PFSK-1 (cell line): Measurements from ENCODE around the gene C1QL4.

Experiments
- FOXP2 ChIP-seq: optimal IDR thresholded peaks from 2 replicates; pipeline ENCODE3; 2011; ENCODE audit warnings: borderline replicate concordance, control low read depth, inconsistent platforms; ENCODE audit not compliant: insufficient read depth; ENCODE audit errors: extremely low read length, extremely low read depth
- POLR2AphosphoS5 ChIP-seq: IDR thresholded peaks from 2 replicates; pipeline ENCODE4 v1.6.1; 2012; ENCODE audit warnings: low read depth, mild to moderate bottlenecking, control low read depth, low read length, moderate library complexity
- SIN3A ChIP-seq: IDR thresholded peaks from 2 replicates; pipeline ENCODE4 v1.6.1; 2012; ENCODE audit warnings: mild to moderate bottlenecking, low read length, moderate library complexity, borderline replicate concordance; ENCODE audit not compliant: insufficient read depth
- TAF1 ChIP-seq: IDR thresholded peaks from 2 replicates; pipeline ENCODE4 v1.6.1; 2012; ENCODE audit warnings: low read length, control low read depth, borderline replicate concordance; ENCODE audit not compliant: insufficient read depth
- TF ChIP-seq, protein P1 (sequence below), 2 experiments: IDR thresholded peaks; 2 replicates each; pipeline versions ENCODE4 v1.6.1 to v1.8.0; 2011 to 2012; ENCODE audit warnings: low read depth in 2 of 2, low read length in 2 of 2, control low read depth in 1 of 2, inconsistent platforms in 1 of 2, mild to moderate bottlenecking in 1 of 2, moderate library complexity in 1 of 2; ENCODE audit not compliant: insufficient read depth in 1 of 2

The C1QL4 gene

DNA sequence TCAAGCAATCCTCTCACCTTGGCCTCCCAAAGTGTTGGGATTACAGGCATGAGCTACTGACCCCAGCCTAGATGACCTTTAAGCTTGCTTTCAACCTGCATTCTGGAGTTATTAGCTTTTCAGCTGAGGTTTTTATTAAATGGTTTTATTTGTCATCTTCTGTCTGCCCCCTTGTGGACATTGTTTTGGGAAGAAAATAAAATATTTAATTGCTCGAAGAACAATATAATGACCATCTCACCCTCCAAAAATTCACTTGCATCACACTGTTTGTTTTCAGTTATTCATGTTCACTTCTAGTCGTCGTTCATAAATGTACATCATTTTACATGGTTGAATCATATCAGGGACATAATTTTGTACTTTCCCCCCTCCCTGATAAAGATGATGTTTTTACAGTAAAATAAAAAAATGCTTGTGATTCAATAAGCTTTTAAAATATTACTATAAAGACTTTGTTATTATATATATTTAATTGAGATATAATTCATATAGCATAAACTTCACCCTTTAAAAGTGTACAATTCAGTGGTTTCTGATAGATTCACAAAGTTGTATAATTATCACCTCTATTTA is 20.2 kb upstream of the C1QL4 start:
- TF ChIP-seq, protein P1, sequence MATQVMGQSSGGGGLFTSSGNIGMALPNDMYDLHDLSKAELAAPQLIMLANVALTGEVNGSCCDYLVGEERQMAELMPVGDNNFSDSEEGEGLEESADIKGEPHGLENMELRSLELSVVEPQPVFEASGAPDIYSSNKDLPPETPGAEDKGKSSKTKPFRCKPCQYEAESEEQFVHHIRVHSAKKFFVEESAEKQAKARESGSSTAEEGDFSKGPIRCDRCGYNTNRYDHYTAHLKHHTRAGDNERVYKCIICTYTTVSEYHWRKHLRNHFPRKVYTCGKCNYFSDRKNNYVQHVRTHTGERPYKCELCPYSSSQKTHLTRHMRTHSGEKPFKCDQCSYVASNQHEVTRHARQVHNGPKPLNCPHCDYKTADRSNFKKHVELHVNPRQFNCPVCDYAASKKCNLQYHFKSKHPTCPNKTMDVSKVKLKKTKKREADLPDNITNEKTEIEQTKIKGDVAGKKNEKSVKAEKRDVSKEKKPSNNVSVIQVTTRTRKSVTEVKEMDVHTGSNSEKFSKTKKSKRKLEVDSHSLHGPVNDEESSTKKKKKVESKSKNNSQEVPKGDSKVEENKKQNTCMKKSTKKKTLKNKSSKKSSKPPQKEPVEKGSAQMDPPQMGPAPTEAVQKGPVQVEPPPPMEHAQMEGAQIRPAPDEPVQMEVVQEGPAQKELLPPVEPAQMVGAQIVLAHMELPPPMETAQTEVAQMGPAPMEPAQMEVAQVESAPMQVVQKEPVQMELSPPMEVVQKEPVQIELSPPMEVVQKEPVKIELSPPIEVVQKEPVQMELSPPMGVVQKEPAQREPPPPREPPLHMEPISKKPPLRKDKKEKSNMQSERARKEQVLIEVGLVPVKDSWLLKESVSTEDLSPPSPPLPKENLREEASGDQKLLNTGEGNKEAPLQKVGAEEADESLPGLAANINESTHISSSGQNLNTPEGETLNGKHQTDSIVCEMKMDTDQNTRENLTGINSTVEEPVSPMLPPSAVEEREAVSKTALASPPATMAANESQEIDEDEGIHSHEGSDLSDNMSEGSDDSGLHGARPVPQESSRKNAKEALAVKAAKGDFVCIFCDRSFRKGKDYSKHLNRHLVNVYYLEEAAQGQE (IDR thresholded peaks at IDR 0.05; ENCODE audit: insufficient read depth in 1 of 2, low read depth in 2 of 2, low read length in 2 of 2): no peak
- TF ChIP-seq FOXP2 (no peak), SIN3A (no peak), TAF1 (no peak), POLR2AphosphoS5 (no peak)

DNA sequence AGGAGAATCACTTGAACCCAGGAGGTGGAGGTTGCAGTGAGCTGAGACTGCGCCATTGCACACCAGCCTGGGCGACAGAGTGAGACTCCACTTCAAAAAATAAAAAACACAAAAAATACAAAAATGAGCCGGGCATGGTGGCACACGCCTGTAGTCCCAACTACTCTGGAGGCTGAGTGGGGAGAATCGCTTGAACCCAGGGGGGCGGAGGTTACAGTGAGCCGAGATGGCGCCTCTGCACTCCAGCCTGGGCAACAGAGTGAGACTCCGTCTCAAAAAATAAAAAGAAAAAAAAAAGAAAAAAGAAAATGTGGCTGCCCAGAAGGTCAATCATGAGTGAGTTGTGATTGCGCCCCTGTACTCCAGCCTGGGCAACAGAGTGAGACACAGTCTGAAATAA is 18.9 kb upstream of the C1QL4 start:
- no peak for TF ChIP-seq POLR2AphosphoS5
- TF ChIP-seq SIN3A: no peak
- TF ChIP-seq FOXP2: no peak
- no peak for TF ChIP-seq TAF1
- TF ChIP-seq, protein P1 (IDR thresholded peaks at IDR 0.05; ENCODE audit: insufficient read depth in 1 of 2, low read depth in 2 of 2, low read length in 2 of 2): no peak

DNA sequence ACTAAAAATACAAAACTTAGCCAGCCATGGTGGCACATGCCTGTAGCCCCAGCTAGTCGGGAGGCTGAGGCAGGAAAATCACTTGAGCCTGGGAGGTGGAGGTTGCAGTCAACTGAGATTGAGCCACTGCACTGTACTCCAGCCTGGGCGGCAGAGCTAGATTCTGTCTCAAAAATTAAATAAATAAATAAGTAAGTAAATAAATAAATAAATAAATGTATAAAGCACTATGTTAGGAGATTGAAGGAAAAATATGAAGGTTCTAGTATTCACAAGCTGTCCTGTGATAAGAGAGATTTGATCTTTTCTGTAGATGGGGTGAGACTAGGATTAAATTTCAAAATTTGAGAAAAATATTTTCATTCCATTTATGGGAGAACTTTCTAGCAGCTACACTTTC is 15.4 kb upstream of the C1QL4 start:
- TF ChIP-seq TAF1 (no peak), POLR2AphosphoS5 (no peak), FOXP2 (no peak)

DNA sequence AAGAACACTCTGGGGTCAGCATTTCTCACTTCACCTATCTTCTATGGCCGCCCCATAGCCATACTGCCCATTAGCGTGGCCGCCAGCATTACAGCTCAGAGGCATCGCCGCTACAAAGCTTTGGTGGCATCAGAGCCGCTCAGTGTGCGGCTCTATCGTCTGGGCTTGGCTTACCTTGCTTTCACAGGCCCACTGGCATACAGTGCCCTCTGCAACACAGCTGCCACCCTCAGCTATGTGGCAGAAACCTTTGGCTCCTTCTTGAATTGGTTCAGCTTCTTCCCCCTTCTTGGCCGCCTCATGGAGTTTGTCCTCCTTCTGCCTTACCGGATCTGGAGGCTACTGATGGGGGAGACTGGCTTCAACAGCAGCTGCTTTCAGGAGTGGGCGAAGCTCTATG is 12.3 kb upstream of the C1QL4 start:
- no peak for TF ChIP-seq SIN3A
- TF ChIP-seq, protein P1 (IDR thresholded peaks at IDR 0.05; ENCODE audit: insufficient read depth in 1 of 2, low read depth in 2 of 2, low read length in 2 of 2): no peak

DNA sequence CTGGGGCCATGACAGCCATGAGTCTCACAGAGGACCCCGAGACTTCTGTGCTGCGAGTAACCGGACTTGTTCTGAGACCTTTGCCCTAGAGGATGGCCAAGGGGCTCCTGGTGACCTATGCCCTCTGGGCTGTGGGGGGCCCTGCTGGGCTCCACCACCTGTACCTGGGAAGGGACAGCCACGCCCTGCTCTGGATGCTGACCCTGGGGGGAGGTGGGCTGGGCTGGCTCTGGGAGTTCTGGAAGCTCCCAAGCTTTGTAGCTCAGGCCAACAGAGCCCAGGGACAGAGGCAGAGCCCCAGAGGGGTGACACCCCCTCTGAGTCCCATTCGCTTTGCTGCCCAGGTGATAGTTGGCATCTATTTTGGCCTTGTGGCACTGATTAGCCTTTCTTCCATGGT is 11.8 kb upstream of the C1QL4 start:
- no peak for TF ChIP-seq FOXP2
- TF ChIP-seq, protein P1 (IDR thresholded peaks at IDR 0.05; ENCODE audit: insufficient read depth in 1 of 2, low read depth in 2 of 2, low read length in 2 of 2): no peak
- TF ChIP-seq POLR2AphosphoS5: no peak
- no peak for TF ChIP-seq TAF1
